ENCODE results near the gene SKP1.

DNA sequence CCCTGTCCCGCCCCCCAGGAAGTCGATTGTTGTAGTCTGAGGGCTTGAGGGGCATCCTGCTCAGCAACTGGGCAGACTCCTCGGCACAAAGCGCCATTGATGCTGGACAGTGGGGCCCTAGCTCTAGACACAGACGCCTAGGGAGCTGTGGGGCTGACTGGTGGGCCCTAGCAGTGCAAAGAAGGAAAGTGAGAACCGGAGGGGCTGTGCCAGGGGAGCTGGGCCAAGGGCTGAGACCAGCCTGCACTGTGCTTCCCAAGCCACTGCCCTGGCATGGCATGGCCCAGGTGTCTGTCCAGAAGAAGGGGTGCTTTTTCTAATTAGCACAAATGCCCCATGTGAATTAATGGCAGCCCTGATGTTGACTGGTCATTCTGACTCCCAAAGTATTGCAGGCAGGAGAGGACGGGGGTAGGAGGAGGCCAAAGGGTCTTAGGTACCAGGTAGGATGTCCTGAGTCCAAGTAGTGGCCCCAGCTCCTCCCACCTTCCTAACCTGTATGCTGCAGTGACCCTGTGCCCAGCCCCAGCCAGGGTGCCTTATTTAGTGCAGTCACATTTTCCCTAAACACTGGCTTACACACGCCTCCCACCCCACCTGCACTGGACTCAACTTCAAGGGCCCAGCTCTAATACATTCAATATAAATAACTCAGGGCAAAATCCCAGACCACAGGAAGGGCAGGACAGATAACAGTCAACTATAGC, 46.4 kb downstream of the SKP1 start:
- TF ChIP-seq, protein P1, sequence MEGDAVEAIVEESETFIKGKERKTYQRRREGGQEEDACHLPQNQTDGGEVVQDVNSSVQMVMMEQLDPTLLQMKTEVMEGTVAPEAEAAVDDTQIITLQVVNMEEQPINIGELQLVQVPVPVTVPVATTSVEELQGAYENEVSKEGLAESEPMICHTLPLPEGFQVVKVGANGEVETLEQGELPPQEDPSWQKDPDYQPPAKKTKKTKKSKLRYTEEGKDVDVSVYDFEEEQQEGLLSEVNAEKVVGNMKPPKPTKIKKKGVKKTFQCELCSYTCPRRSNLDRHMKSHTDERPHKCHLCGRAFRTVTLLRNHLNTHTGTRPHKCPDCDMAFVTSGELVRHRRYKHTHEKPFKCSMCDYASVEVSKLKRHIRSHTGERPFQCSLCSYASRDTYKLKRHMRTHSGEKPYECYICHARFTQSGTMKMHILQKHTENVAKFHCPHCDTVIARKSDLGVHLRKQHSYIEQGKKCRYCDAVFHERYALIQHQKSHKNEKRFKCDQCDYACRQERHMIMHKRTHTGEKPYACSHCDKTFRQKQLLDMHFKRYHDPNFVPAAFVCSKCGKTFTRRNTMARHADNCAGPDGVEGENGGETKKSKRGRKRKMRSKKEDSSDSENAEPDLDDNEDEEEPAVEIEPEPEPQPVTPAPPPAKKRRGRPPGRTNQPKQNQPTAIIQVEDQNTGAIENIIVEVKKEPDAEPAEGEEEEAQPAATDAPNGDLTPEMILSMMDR (conservative IDR thresholded peaks at IDR 0.05; ENCODE audit: low read length), result no peak
- TF ChIP-seq EZH2phosphoT487 (IDR thresholded peaks at IDR 0.05; ENCODE audit: borderline replicate concordance), result no peak

Measured in Loucy (cell line).